Measurements from ENCODE around the gene HMCES.

Gene HMCES

GRCh38 chr3:129352650-129353588 lies 74.2 kb downstream of the HMCES start:
- TF ChIP-seq ZFX (IDR thresholded peaks at IDR 0.05) (no peak), CTCF (conservative IDR thresholded peaks at IDR 0.05) (no peak)
- no peak overlapping the region for H3K27ac ChIP-seq

GRCh38 chr3:129353589-129353941 lies 74.9 kb downstream of the HMCES start:
- no peak overlapping the region for H3K27ac ChIP-seq
- TF ChIP-seq ZFX (IDR thresholded peaks at IDR 0.05) (no peak), CTCF (conservative IDR thresholded peaks at IDR 0.05) (no peak)

Data from C4-2B (cell line).